ENCODE results near the gene LHX3. TPM values are rescaled to one million over a fixed set of nuclear protein-coding genes. Genes with fewer than 3 reads are reported as not detected.

The LHX3 gene
- total RNA-seq, 1 experiment from 2014 or later, result not detected

DNA sequence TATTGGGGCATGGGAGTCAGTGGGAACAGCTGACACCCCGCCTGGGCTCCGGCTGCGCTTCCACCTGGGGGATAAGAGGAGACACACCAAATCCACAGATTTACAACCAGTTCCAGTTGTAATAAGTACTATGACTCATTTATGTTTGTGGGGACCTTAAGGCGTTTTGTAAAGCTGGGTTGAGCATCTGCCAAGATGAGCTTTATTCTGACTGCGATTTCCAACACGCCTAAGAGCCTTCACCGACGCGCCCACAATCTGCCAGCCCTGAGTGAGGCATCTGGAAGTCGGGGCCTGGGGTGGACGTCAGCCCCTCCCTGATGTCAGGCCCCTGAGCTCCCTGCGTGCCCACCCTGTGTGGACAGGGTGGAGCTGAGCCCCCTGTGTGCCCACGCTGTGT lies 14.3 kb upstream of the LHX3 start:
- no peak overlapping the region for H4K5ac ChIP-seq (ENCODE audit: insufficient read length, low read depth, low read length)
- Mint-ChIP-seq H3K4me1 (no peaks in the 10 kb centered on the region), H3K4me3 (no peak overlapping the region), H3K27me3 (ENCODE audit: low read depth) (no peaks in the 10 kb centered on the region), H3K9me3 (no peaks in the 10 kb centered on the region; a peak in 1 of 5 replicates), H3K27ac (peak overlapping the region in 2 of 3 experiments; percentile 39 to 50; a peak in 1 of 7 replicates), H3K36me3 (ENCODE audit: insufficient read depth in 1 of 3, low read depth in 3 of 3) (peaks cover 25 to 59% (median 39%) of the 10 kb centered on the region in 3 experiments)
- no peak overlapping the region for H3K14ac ChIP-seq (ENCODE audit: insufficient read depth, low read length)
- no peak overlapping the region for H2AFZ ChIP-seq (ENCODE audit: low read length)
- H3K27me3 ChIP-seq (ENCODE audit: insufficient read depth, low read length), result no peaks in the 10 kb centered on the region
- H2BK120ac ChIP-seq (ENCODE audit: low read depth, low read length, poor library complexity, severe bottlenecking), result no peak overlapping the region
- no peak overlapping the region for H3T11ph ChIP-seq (ENCODE audit: low read length)
- H2BK20ac ChIP-seq (ENCODE audit: low read depth, low read length, poor library complexity, severe bottlenecking), result no peak overlapping the region
- H4K91ac ChIP-seq (ENCODE audit: insufficient read length, low read depth, low read length), result no peak overlapping the region
- H3K9me3 ChIP-seq (ENCODE audit: control insufficient read depth, low read depth, low read length), result no peaks in the 10 kb centered on the region
- H3K56ac ChIP-seq (ENCODE audit: insufficient read length, low read depth, low read length), result no peak overlapping the region
- no peak overlapping the region for H2BK15ac ChIP-seq (ENCODE audit: low read depth, low read length)
- no peak overlapping the region for H3K4ac ChIP-seq (ENCODE audit: low read depth, low read length)
- no peak overlapping the region for H3K27ac ChIP-seq (ENCODE audit: insufficient read length, low read depth, low read length)
- no peak for DNase-seq
- no CpG with 5 or more reads among the region's 13 CpGs for whole genome bisulfite sequencing (ENCODE audit: extremely low coverage, insufficient read length, low lambda C conversion rate)
- no peak overlapping the region for H4K8ac ChIP-seq (replicated peaks; ENCODE audit: insufficient read length, low read depth, low read length)
- no peak overlapping the region for H2AK5ac ChIP-seq (ENCODE audit: insufficient read length, low read length)
- no peak overlapping the region for H3K9ac ChIP-seq (ENCODE audit: extremely low read depth, insufficient read length, low read length)
- H3K23ac ChIP-seq (ENCODE audit: insufficient read length, low read depth, low read length), result no peak overlapping the region
- no peaks in the 10 kb centered on the region for H3K4me1 ChIP-seq (ENCODE audit: insufficient read depth, low read length)
- no peak overlapping the region for H2BK12ac ChIP-seq (ENCODE audit: insufficient read length, low read depth, low read length)
- no peaks in the 10 kb centered on the region for H3K79me2 ChIP-seq (ENCODE audit: insufficient read depth, low read length)
- H3K4me2 ChIP-seq (ENCODE audit: insufficient read depth, insufficient read length, low read length), result no peak overlapping the region
- H3K79me1 ChIP-seq (ENCODE audit: insufficient read depth, low read depth, low read length, poor library complexity, severe bottlenecking), result no peaks in the 10 kb centered on the region
- H2BK5ac ChIP-seq (ENCODE audit: insufficient read length, low read length), result no peak overlapping the region
- no peak overlapping the region for H3K18ac ChIP-seq (ENCODE audit: insufficient read length, low read depth, low read length)
- no peaks in the 10 kb centered on the region for H3K23me2 ChIP-seq (ENCODE audit: insufficient read length, low read depth, low read length, poor library complexity, severe bottlenecking)
- no peaks in the 10 kb centered on the region for H4K20me1 ChIP-seq (ENCODE audit: control insufficient read depth, insufficient read depth, insufficient read length)
- TF ChIP-seq, protein P1, sequence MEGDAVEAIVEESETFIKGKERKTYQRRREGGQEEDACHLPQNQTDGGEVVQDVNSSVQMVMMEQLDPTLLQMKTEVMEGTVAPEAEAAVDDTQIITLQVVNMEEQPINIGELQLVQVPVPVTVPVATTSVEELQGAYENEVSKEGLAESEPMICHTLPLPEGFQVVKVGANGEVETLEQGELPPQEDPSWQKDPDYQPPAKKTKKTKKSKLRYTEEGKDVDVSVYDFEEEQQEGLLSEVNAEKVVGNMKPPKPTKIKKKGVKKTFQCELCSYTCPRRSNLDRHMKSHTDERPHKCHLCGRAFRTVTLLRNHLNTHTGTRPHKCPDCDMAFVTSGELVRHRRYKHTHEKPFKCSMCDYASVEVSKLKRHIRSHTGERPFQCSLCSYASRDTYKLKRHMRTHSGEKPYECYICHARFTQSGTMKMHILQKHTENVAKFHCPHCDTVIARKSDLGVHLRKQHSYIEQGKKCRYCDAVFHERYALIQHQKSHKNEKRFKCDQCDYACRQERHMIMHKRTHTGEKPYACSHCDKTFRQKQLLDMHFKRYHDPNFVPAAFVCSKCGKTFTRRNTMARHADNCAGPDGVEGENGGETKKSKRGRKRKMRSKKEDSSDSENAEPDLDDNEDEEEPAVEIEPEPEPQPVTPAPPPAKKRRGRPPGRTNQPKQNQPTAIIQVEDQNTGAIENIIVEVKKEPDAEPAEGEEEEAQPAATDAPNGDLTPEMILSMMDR (conservative IDR thresholded peaks at IDR 0.05), result no peak

Data from H9 (cell line).